Stimulated activated effector memory CD8-positive, alpha-beta T cell treated with anti-CD3 and anti-CD28 coated beads, Interleukin-12 subunit alpha, Interleukin-12 subunit beta, amount 100 ng/mL, for 72 hours (primary cell): ENCODE results near the gene DISC1.
"Not testable (repeated sequence)": the region's sequence is repeated elsewhere in the genome, so short reads cannot be mapped to it uniquely, and the experiment has no call there.

Experiments
- ATAC-seq: fragments of 150-1000 bp; cut with Tn5 transposase; 2 replicates; pipeline ENCODE4 v1.10.0; 2021
- DNase-seq, 2 donors: peaks; one replicate each; pipeline ENCODE4 v3.0.0; 2021 to 2022; ENCODE audit warnings: low spot score in 2 of 2
- H3K27ac Mint-ChIP-seq: one replicate; pipeline ENCODE4 v1.8.0; 2022; ENCODE audit warnings: mild to moderate bottlenecking, mixed read lengths
- H3K36me3 Mint-ChIP-seq: one replicate; pipeline ENCODE4 v1.8.0; 2022; ENCODE audit warnings: mild to moderate bottlenecking, mixed read lengths
- H3K4me1 Mint-ChIP-seq: one replicate; pipeline ENCODE4 v1.8.0; 2022; ENCODE audit warnings: mixed read lengths
- H3K4me3 Mint-ChIP-seq: one replicate; pipeline ENCODE4 v1.8.0; 2022; ENCODE audit warnings: mild to moderate bottlenecking, mixed read lengths
- H3K9me3 Mint-ChIP-seq: one replicate; pipeline ENCODE4 v1.8.0; 2022; ENCODE audit warnings: mixed read lengths

DISC1 gene

DNA sequence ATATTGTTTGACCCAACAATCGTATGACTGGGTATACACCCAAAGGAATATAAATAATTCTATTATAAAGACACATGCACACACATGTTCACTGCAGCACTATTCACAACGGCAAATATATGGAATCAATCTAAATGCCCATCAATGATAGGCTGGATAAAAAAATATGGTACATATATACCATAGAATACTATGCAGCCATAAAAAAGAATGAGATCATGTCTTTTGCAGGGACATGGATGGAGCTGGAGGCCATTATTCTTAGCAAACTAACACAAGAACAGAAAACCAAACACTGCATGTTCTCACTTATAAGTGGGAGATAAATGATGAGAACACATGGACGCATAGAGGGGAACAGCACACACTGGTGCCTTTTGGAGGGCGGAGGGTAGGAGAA, 1.5 kb upstream of the DISC1 start:
- H3K4me1 Mint-ChIP-seq, result peaks cover 18% of the 10 kb centered on the region
- not testable (repeated sequence) for H3K36me3 Mint-ChIP-seq, DNase-seq, H3K9me3 Mint-ChIP-seq, H3K27ac Mint-ChIP-seq, ATAC-seq, H3K4me3 Mint-ChIP-seq

DNA sequence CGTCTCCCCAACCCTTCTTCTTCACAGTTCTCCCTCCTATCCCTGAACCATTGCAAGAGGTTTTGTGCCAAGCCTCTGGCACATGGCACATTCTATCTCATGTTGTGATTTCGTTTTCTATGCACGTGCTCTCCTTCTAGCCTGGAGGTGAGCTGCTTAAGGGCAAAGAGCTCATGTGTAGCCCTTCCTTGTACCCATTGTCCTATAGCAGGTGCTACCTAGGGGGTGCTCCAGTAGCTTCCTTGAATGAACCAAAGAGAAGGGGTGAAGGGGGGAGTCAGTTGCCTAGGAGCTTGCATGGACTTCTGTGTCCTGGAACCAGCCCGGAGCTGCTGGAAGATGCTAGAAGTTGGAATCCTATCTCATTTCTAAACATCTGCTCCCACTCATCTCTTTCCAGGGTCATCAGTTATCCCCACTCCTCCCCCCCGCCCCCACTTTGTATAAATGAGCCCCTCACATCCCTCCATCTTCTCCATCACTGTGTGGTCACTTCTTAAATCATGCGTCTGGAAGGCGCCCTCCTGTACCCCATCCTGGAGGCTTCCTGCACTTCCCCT, 535 bp upstream of the DISC1 start:
- DNase-seq (no peak), ATAC-seq (no peak)
- no peaks in the 10 kb centered on the region for H3K9me3 Mint-ChIP-seq
- peak overlapping the region; percentile 84 for H3K4me3 Mint-ChIP-seq
- no peaks in the 10 kb centered on the region for H3K36me3 Mint-ChIP-seq
- peaks cover 18% of the 10 kb centered on the region for H3K4me1 Mint-ChIP-seq
- H3K27ac Mint-ChIP-seq, result peak overlapping the region; percentile 86

DNA sequence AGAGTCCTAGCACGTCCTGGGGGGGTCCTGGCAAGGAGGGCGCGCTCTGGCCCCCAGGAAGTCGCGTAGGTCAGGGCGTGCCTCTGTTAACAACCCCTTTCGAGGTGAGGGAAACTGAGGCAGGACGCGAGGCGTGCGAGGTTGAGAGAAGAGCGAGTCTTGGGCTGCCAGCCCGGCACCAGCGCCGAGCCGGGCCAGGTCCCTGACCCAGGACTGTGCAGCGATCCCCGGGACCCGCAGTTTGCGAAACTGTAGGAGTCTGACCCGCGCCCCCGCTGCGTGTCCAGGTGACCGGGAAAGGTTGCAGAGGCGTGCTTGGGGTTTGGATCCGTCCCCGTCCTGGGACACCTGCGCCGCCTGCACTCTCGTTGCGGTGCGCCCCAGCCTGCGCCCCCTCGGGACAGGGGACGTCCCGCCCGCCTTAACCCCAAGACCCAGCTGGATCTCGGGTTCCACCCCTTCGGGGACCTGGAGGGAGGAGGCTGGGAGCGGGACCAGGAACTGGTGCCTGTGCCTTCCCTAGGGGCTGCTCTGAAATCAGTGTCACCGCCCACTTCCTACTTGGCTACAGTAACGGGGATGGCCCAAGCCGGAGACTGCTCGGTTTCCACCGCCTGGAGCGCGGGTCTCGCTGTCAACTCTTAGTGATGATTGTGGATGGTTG, 493 bp downstream of the DISC1 start:
- H3K9me3 Mint-ChIP-seq, result no peaks in the 10 kb centered on the region
- peak overlapping the region; percentile 84 for H3K4me3 Mint-ChIP-seq
- peaks cover 18% of the 10 kb centered on the region for H3K4me1 Mint-ChIP-seq
- peak overlapping the region; percentile 86 for H3K27ac Mint-ChIP-seq
- no peaks in the 10 kb centered on the region for H3K36me3 Mint-ChIP-seq
- DNase-seq (peak in 1 of 2 donors; percentile 60), ATAC-seq (peak; percentile 65)

DNA sequence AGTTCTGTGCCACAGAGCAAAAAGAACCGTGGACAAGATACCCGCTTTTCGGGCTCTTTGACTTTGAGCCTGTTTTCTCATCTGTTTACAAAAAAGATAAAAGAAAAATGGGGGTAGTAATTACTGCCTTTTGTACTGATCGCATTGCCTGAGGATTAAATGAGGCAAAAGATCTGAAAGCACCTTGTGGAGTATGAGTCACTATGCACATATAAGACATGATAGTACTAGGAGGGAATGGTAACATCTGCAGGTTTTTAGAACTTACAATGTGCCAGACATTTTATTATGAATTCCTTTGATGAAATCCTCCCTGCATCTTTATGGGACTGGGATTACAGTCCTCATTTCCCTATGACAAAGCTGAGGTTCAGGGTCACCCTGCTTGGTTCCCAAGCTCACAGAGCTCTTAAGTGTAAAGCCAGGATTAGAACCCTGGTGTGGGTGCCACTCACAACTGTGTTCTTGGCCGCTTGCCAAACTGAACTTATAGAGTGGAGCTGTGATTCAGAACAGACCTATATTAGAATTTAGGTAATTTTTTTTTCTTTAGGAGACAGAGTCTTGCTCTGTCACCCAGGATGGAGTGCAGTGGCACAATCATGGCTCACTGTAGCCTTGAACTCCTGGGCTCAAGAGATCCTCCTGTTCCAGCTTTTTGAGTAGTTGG, 1.8 kb downstream of the DISC1 start:
- Mint-ChIP-seq H3K4me1 (peaks cover 18% of the 10 kb centered on the region), H3K36me3 (no peaks in the 10 kb centered on the region), H3K4me3 (peak overlapping the region; percentile 84), H3K27ac (no peak overlapping the region), H3K9me3 (no peaks in the 10 kb centered on the region)
- DNase-seq (peak in 1 of 2 donors; percentile 17), ATAC-seq (peak; percentile 65)

DNA sequence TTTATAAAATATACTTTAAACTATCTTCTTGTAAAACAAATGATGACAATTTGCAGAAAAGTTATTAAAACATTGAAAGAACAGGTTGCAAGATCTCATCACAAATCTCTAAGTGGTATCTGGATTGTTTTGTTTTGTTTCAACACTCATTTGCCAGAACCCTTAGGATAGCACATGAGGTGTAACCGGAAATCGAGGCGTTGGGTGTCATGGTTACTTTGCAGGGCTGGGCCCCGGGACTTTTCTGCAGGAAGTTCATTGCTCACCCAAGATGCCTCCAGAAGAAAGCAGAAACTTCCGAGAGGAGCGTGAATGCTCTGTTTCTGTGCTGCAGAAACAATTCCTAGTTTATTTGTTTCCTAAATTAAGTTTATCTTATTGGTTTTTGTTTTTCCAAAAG, 2.5 kb downstream of the DISC1 start:
- H3K9me3 Mint-ChIP-seq, result no peaks in the 10 kb centered on the region
- no peak overlapping the region for H3K4me3 Mint-ChIP-seq
- no peak overlapping the region for H3K27ac Mint-ChIP-seq
- peaks cover 18% of the 10 kb centered on the region for H3K4me1 Mint-ChIP-seq
- ATAC-seq, result no peak
- no peak for DNase-seq
- H3K36me3 Mint-ChIP-seq, result no peaks in the 10 kb centered on the region

DNA sequence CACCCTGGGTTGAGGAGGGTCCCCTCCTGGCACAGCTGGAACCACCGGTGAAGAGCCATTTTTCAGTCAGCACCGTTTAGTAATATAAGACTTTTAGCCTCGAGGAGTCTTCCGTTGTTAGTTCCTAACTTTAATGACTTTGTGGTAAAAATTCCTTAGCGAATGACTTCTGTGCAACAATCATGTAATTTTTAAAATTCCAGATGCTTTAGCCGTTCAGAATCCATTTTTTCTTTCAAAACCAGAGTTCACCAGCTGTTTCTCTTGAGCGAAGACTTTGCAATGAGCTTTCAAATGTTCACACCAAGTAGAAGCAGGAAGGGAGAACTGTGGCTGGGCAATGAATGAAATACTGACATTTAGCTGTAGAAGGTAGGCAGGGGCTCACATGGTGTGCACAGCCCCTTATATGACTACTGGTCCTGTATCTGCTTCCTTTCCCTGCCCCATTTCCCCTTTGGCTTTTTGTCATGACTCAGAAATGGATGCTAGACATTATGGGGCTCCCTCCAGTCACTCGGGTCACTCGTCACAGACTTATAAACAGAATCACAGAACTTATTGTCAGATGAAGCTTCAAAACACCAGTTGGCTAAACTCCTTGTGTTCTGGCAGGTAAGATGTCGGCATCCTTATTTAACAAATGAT, 4.1 kb downstream of the DISC1 start:
- Mint-ChIP-seq H3K4me1 (peaks cover 17% of the 10 kb centered on the region), H3K27ac (no peak overlapping the region), H3K36me3 (no peaks in the 10 kb centered on the region), H3K4me3 (no peak overlapping the region), H3K9me3 (no peaks in the 10 kb centered on the region)
- DNase-seq, result no peak
- no peak for ATAC-seq

DNA sequence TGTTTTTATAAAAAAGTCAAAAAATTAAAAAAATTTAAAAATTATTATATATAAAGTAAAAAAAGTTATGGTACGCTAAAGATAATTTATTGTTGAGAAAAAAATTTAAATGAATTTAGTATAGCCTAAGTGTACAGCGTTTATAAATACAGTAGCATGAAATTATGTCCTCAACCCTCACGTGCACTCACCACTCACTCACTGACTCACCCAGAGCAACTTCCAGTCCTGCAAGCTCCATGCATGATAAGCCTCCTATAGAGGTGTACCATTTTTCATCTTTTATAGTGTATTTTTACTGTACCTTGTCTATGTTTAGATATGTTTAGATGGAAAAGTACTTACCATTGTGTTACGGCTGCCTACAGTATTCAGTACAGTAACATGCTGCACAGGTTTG, 5.1 kb downstream of the DISC1 start:
- Mint-ChIP-seq H3K4me3 (no peak overlapping the region), H3K27ac (no peak overlapping the region), H3K4me1 (peaks cover 7% of the 10 kb centered on the region), H3K36me3 (no peaks in the 10 kb centered on the region), H3K9me3 (no peaks in the 10 kb centered on the region)
- DNase-seq (no peak), ATAC-seq (no peak)

DNA sequence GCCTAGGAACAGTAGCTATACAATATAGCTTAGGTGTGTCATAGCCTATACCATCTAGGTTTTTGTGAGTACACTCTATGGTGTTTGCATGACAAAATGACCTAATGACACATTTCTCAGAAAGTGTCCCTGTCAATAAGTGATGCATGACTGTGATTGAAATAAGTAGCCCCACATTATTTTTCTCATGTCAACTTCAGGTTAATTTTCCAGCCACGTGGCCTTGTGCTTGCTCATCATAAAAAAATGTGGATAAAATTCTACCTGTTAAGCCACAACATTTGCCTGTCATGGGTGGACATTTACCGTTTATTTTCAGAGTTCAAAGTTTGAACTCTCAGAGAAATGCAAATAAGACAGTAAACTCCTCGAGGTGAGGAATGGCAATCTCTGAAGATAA, 5.5 kb downstream of the DISC1 start:
- Mint-ChIP-seq H3K4me3 (no peak overlapping the region), H3K27ac (no peak overlapping the region), H3K9me3 (no peaks in the 10 kb centered on the region), H3K36me3 (no peaks in the 10 kb centered on the region), H3K4me1 (peaks cover 6% of the 10 kb centered on the region)
- DNase-seq (no peak), ATAC-seq (peak; percentile 45)

DNA sequence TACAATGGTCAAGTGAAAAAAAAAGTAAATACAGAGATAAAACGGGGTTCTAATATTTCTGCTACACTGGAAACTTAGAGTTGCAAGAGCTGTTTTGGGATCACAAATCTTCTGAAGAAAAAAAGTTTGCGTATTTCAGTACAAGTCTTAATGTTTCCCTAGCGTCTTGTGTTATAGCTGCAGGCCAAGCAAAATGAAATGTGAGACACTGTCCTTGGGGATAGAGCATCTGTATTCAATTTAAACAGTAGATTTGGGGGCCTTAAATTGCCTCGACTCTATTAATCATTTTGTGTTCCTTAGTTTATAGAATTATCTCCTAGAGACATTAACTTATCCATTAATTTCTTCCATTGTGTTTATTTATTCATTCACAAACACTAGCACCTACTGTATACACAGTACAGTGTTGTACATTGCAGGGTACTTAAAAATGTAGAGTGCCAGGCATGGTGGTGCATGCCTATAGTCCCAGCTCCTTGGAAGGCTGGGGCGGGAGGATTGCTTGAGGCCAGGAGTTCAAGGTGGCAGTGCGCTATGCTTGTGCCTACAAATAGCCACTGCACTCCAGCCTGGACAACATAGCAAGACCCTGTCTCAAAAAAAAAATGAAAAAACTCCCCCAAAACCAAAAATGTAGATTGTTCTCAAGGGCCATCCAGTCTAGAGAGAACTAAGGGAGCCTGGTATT, 7.9 kb downstream of the DISC1 start:
- H3K9me3 Mint-ChIP-seq, result no peaks in the 10 kb centered on the region
- no peaks in the 10 kb centered on the region for H3K36me3 Mint-ChIP-seq
- ATAC-seq (no peak), DNase-seq (no peak)
- no peak overlapping the region for H3K27ac Mint-ChIP-seq
- no peaks in the 10 kb centered on the region for H3K4me1 Mint-ChIP-seq
- H3K4me3 Mint-ChIP-seq, result no peak overlapping the region

DNA sequence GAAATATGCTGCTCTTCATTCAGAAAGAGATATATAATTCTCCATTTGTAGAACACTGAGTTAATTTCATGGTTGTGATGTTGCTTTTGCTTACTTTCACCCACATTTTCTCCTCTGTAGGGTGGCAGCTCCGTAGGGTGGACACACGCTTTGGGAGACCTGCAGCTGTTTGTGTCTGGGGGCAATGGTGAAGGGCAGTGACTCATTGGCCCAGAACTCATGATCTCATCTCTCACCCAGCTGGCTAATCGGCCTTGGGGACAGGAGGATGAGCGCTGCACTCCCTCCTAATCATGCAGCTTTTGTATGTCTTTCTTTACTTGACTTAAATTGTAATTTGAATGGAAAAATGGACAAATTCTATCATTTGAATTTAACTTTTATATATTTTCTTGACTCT, 9.6 kb downstream of the DISC1 start:
- Mint-ChIP-seq H3K27ac (no peak overlapping the region), H3K36me3 (no peaks in the 10 kb centered on the region), H3K9me3 (no peaks in the 10 kb centered on the region), H3K4me1 (no peaks in the 10 kb centered on the region), H3K4me3 (no peak overlapping the region)
- DNase-seq (no peak), ATAC-seq (no peak)

DNA sequence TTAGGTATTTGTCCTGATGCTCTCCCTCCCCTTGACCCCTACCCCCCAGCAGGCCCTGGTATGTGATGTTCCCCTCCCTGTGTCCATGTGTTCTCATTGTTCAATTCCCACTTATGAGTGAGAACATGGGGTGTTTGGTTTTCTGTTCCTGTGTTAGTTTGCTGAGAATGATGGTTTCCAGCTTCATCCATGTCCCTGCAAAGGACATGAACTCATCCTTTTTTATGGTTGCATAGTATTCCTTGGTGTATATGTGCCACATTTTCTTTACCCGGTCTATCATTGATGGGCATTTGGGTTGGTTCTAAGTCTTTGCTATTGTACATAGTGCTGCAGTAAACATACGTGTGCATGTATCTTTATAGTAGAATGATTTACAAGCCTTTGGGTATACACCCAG, 10.3 kb downstream of the DISC1 start:
- H3K9me3 Mint-ChIP-seq, H3K36me3 Mint-ChIP-seq, ATAC-seq, H3K4me3 Mint-ChIP-seq, H3K4me1 Mint-ChIP-seq, H3K27ac Mint-ChIP-seq, DNase-seq: not testable (repeated sequence)

DNA sequence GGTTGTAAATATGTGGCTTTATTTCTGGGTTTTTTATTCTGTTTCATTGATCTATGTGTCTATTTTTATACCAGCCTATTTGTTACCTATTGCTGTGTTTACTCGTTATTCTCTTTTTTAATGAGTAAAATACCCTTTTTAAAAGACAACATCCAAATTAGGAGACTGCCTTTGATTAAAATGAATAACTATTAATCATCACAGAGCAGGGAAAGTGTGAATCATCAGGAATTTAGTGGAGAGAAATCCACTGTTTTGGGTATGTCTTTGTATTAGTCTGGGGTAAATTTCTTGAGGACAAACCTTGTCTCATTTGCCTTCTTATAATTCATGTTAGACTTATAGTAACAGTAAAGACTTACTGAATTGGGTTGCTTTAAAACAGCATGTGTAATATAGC, 12.1 kb downstream of the DISC1 start:
- H3K27ac Mint-ChIP-seq, result no peak overlapping the region
- ATAC-seq (no peak), DNase-seq (no peak)
- no peak overlapping the region for H3K4me3 Mint-ChIP-seq
- H3K9me3 Mint-ChIP-seq, result no peaks in the 10 kb centered on the region
- H3K36me3 Mint-ChIP-seq, result no peaks in the 10 kb centered on the region
- H3K4me1 Mint-ChIP-seq, result no peaks in the 10 kb centered on the region

DNA sequence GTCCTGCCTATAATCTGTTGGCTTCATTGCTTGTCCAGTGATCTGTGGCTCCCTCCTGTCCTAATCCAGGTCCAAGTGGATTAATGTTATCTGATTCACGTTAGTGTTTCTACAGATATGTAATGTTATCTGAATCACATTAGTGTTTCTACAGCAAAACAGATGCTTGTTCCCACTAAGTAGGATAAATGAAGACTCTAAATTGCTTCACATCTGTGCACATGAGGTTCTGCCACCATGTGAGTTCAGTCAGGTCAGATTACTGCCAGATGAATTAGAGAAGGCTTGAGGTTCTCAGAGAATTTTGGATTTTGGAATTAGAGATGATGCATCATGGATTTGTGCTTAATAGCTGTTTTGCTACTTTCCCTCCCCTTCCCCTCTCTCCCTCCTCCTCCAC, 13.2 kb downstream of the DISC1 start:
- no peaks in the 10 kb centered on the region for H3K9me3 Mint-ChIP-seq
- no peak overlapping the region for H3K27ac Mint-ChIP-seq
- H3K36me3 Mint-ChIP-seq, result no peaks in the 10 kb centered on the region
- DNase-seq (no peak), ATAC-seq (no peak)
- no peaks in the 10 kb centered on the region for H3K4me1 Mint-ChIP-seq
- no peak overlapping the region for H3K4me3 Mint-ChIP-seq

DNA sequence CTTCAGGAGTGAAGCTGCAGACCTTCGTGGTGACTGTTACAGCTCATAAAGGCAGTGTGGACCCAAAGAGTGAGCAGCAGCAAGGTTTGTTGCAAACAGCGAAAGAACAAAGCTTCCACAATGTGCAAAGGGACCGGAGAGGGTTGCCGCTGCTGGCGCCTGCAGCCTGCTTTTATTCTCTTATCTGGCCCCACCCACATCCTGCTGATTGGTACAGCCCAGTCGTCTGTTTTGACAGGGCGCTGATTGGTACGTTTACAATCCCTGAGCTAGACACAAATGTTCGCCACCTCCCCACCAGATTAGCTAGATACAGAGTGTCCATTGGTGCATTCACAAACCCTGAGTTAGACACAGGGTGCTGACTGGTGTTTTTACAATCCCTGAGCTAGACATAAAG, 14.9 kb downstream of the DISC1 start:
- not testable (repeated sequence) for H3K36me3 Mint-ChIP-seq, H3K4me3 Mint-ChIP-seq, DNase-seq, ATAC-seq, H3K4me1 Mint-ChIP-seq, H3K27ac Mint-ChIP-seq, H3K9me3 Mint-ChIP-seq

DNA sequence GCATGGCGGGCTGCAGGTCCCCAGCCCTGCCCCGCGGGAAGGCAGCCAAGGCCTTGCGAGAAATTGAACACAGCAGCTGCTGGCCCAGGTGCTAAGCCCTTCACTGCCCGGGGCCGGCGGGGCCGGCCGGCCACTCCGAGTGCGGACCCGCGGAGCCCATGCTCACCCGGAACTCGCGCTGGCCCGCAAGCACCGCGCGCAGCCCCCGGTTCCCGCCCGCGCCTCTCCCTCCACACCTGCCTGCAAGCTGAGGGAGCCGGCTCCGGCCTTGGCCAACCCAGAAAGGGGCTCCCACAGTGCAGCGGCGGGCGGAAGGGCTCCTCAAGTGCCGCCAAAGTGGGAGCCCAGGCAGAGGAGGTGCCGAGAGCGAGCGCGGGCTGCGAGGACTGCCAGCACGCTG, 15.5 kb downstream of the DISC1 start:
- not testable (repeated sequence) for DNase-seq, H3K27ac Mint-ChIP-seq, H3K4me3 Mint-ChIP-seq, H3K4me1 Mint-ChIP-seq, ATAC-seq, H3K9me3 Mint-ChIP-seq, H3K36me3 Mint-ChIP-seq
